Measurements from ENCODE around the gene RRP1. TPM values are rescaled to one million over a fixed set of nuclear protein-coding genes. Genes with fewer than 3 reads are reported as not detected.

Gene RRP1
- total RNA-seq, 4 donors from 2014 or later = 8.2 to 21.4 (median 17.0) TPM

GRCh38 chr21:43805275-43805800 is 16.0 kb downstream of the RRP1 start:
- TF ChIP-seq, protein P1, sequence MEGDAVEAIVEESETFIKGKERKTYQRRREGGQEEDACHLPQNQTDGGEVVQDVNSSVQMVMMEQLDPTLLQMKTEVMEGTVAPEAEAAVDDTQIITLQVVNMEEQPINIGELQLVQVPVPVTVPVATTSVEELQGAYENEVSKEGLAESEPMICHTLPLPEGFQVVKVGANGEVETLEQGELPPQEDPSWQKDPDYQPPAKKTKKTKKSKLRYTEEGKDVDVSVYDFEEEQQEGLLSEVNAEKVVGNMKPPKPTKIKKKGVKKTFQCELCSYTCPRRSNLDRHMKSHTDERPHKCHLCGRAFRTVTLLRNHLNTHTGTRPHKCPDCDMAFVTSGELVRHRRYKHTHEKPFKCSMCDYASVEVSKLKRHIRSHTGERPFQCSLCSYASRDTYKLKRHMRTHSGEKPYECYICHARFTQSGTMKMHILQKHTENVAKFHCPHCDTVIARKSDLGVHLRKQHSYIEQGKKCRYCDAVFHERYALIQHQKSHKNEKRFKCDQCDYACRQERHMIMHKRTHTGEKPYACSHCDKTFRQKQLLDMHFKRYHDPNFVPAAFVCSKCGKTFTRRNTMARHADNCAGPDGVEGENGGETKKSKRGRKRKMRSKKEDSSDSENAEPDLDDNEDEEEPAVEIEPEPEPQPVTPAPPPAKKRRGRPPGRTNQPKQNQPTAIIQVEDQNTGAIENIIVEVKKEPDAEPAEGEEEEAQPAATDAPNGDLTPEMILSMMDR (IDR thresholded peaks at IDR 0.05; ENCODE audit: low read depth) = no peak

DNA sequence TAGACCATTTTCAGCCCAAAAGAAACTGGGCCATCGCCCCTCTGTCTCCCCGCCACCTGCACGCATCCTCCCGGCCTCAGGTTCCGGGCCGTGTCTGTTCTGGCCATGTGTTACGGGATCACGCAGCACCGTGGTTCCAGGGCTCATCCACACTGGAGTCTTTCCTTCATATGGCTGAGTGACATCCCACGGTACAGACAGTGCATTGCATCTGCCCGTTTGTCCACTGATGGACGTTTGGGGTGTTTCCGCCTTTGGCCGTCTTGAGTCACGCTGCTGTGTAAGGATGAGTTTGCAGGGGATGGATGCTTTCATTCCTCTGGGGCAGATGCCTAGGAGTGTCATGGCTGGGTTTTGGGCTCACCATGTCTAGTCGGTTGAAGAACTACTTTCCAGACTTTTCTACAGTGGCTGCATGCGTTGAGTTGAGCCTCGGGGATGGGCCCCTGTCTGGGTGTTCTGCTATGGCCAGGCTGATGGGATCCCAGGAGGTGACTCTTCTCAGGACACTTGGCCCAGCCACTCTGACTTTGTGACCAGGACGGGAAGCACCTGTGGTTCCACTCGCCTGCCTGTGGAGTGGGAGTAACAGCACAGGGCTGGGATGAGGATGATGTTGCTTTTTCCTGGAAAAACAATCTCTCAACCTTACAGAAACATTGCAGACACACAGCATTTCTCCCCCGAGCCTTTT is 16.8 kb downstream of the RRP1 start:
- TF ChIP-seq, protein P1 (IDR thresholded peaks at IDR 0.05; ENCODE audit: low read depth) = no peak

- TF ChIP-seq, protein P1 (IDR thresholded peaks at IDR 0.05; ENCODE audit: low read depth) = no peak
Observed at GRCh38 chr21:43808367-43808766, 19.0 kb downstream of the RRP1 start.

GRCh38 chr21:43808832-43809251 is 19.5 kb downstream of the RRP1 start:
- TF ChIP-seq, protein P1 (IDR thresholded peaks at IDR 0.05; ENCODE audit: low read depth) = no peak

GRCh38 chr21:43809346-43809799 is 20.0 kb downstream of the RRP1 start:
- TF ChIP-seq, protein P1 (IDR thresholded peaks at IDR 0.05; ENCODE audit: low read depth) = no peak

GRCh38 chr21:43809853-43810504 is 20.6 kb downstream of the RRP1 start:
- TF ChIP-seq, protein P1 (IDR thresholded peaks at IDR 0.05; ENCODE audit: low read depth) = no peak

Data from subcutaneous adipose tissue (tissue), 4 donors.